Kasumi-1 (cell line): ENCODE measurements around the gene OSTC.

Experiments
- DNase-seq, 2 experiments: peaks; one replicate each; lab custom pipeline; 2025; lab: John Stamatoyannopoulos, UW

Gene OSTC

DNA sequence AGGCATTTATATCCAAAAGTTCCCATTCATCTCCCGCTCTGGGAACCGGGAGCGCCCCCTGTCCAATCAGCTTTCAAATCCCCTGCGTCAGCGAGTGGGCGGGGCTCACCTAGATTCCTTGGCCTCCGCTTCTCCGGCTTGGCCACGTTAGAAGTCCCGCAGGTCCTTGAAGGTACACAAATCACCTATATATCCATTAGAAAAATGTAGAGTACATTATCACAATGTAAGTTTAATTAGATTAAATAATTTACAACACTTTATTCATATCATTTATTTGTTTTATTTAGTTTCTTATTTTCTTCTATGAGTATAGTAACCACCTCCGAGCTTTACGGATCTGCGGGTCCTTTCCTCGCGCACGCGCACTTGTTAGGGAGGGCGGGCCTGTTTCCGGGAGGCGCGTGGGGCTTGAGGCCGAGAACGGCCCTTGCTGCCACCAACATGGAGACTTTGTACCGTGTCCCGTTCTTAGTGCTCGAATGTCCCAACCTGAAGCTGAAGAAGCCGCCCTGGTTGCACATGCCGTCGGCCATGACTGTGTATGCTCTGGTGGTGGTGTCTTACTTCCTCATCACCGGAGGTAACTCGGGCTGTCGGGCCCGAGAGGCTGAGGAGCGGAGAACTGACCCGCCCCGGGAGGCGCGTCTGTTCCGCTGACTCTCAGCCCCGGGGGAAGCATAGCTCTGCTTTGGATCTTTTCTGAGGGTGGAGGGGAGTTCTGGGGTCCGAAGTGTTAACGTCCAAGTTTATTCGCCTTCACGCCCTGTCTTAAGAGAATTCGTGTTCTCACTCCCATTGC, at the start of gene OSTC:
TSS of gene OSTC (plus strand) at position 388 of the 802 bp plus-strand sequence. CDS start at position 445, 57 bp downstream.
- DNase-seq = peak; percentile 92 to 94

GRCh38 chr4:108601106-108601505, 49.3 kb upstream of the OSTC start:
- no peak for DNase-seq

DNA sequence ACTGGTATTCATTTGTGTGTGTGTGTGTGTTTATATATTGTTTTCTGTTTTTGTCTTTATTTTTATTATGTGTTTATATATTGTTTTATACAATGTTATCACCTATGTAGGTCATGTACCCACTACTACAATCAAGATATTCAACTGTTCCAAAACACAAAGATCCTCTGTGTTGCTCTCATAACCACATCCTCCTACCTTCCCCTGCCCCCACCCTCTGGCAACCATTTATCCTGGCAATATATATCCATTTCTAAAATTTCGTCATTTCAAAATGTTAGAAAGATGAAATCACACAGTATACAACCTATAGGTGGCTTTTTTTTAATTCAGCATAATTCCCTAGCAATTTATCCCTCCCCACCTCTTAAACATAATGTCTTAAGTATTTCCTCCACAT, 48.9 kb upstream of the OSTC start:
- no peak for DNase-seq

DNA sequence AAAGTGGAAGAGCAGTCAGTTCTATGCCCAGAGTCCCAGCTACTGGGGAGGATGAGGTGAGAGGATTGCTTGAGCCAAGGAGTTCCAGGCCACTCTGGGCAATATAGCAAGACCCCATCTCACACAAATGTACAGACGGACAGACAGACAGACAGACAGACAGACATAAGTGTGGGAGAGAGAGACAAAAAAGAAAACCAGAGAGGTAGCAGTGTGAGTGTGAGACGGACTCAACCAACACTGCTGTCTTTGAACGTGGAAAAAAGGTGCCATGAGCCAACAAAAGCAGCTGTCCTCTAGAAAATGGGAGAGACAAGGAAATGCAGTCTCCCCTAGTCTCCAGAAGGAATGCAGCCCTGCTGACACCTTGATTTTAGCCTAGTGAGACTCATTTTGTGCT, 48.2 kb upstream of the OSTC start:
- DNase-seq = no peak

GRCh38 chr4:108607079-108607815, 43.2 kb upstream of the OSTC start:
- no peak for DNase-seq

DNA sequence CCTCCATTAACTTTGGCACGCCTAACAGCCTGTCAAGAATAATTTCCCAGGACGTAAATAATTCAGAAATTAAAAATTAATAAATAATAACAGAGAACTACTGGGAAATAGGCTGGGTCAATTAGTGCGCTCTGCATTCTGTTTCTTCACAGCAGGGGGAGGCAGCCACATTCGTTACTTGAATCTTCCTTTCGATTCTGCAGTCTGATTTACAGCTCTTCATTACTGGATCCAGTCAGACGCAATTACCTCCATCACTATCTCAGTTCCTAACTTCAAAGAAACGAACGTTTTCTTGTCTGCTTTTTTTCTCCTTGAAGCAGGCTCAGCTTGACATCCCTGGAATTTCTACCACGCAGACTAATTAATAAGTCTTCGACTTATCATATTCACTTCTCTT, 39.0 kb upstream of the OSTC start:
- DNase-seq = no peak

- DNase-seq = no peak
These were observed 38.0 kb upstream of the OSTC start for GRCh38 chr4:108612365-108612764.

DNA sequence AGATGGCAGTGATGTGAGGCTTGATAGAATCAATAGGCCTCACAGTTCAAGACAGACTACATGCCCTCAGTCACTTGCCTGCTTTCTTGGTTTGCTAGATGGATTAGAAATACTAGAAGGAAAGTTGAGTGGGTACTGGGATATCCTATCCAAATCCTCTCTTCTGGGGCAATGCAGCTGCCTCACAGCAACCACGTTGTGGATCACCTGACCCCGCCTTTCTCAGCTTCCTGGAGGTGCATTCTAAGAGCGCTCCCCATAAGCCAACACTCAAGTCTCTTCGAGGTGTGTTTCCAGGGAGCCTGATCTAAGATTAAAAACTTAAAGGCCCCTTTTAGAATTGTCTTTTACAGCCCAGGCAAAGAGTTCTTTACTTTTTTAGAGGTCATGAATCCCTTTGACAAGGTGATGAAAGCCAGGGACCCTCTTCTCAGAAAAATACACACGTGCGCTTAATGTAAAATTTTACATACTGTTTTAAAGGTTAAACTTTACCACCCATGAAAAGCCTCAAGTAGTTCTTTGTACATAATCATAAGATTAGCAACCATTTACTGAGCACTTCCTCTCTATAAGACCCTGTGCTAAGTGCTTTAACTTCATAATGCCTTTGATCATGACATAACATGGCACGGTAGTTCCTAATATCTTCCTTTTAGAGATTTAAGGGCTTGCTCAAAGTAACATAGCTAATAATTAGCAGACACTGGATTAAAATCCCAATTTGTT, 30.9 kb upstream of the OSTC start:
- DNase-seq = peak in 1 of 2 experiments; percentile 31

GRCh38 chr4:108620101-108620932, 30.1 kb upstream of the OSTC start, which contains the start of gene RPL34:
Gene RPL34 (plus strand): TSS chr4:108620576. CDS start chr4:108621960, 1,384 bp downstream.
- DNase-seq = peak; percentile 97 to 98

GRCh38 chr4:108620933-108621905, 29.2 kb upstream of the OSTC start:
- no peak for DNase-seq

- DNase-seq = no peak
These were observed 28.4 kb upstream of the OSTC start for GRCh38 chr4:108622022-108622421.

DNA sequence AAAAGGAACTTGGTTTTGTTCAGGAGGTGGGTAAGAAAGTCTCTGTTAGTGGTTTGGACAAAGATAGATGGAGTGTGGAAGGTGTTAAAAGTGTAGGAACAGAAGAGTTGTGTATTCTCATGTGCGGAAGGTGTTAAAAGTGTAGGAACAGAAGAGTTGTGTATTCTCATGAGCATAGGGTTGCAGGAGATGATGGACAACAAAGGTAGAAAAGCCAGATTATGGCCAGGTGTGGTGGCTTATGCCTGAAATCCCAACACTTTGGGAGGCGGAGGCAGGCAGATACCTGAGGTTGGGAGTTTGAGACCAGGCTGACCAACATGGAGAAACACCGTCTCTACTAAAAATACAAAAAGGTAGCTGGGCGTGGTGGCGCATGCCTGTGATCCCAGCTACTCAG, 27.6 kb upstream of the OSTC start:
- DNase-seq = no peak

DNA sequence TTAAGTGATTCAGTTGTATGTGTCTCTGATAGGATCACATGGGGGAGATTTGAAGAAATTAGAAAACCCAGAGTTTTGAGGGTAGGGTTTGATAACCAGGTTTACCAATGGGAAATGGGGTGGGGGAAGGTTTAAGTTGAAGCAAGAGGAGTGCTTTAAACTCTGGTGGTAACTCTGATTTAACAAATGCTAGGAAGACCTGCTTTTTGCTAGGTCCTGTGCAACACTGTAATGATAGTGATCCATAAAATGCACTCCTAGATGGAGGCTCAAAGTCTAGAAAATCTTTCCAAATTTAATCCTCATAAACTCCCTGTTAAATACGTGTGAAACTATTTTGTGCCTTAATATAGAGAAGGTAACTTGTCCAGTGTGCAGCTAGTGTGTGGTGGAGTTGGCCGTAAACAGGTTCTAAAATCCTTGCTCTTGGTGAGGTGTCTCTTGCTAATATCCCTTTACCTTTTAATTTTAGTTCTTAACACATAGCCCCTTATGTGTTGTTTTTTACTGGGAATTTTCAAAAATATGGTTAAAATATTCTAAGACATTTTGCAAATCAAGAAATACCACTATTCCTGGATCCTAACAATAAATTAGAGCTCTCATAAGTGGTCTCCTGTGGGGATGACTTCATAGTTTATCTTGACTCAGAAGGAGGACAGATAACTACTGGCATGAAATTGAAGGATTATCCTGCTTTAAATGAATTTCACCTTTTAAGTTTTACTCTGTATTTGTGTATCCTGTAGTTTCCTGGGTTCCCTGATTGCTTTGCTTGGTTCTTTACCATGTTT, 25.9 kb upstream of the OSTC start:
- DNase-seq = no peak

DNA sequence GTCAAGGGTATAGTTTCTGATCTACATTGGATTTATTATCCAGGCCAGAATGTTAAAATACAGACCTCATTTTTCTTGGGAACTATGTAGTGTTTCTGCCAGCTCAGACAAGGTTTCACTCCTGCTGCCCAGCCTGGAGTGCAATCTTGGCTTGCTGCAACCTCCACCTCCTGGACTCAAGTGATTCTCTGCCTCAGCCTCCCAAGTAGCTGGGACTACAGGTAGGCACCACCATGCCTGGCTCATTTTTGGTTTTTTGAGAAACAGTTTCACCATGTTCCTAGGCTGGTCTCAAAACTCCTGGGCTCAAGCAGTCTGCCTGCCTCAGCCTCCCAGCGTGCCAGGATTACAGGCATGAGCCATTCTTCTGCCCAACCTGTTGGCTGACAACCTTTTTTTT, 24.3 kb upstream of the OSTC start:
- DNase-seq = no peak

DNA sequence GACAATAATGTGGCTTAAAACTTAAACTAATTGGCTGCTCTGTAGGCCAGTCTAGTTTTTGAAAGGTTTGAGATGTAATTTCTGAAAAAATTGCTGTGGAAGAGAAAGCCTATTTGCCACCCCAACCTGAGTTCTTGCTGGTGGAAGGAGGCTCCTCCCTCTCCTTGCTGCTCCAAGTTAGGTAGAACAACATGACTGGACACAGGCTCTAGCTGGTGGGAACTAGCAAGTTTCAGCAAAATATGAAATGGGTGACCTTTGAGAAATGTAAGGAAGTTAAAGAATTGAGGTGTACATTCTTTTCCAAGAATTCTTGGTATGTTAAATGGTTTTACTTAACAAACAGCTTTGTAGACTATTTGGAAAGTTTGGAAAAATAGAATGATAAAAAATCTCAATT, 22.0 kb upstream of the OSTC start:
- no peak for DNase-seq

DNA sequence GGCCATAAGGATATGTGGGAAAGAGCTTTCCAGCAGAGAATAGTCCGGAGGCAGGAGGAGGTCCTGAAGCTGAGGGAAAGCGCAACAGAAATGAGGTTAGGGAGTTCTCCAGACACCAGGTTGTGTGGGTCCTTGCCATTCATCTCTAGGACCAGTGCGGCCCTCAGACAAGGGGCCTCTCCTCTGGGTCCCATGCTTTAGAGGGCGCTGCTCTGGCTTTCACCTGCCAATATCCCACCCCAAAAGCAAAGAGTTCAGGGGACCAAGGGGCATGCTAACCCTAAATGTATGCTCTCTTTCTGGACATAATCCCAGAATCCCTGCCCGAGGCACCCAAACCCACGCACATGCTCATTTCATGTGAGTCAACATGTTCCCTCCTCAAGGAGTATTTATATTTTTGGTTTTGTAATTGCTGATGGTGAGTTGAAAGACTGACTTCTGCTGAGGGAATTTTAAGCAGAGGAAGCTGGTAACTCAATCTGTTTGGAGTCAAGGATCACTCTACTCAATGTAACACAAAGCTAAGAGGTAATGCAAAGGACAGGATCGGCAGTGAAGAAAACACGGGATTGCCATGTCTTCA, 15.2 kb upstream of the OSTC start:
- no peak for DNase-seq

GRCh38 chr4:108636246-108636645, 14.2 kb upstream of the OSTC start:
- no peak for DNase-seq

- peak in 1 of 2 experiments; percentile 14 for DNase-seq
These were observed 12.5 kb upstream of the OSTC start for GRCh38 chr4:108637856-108638255.

- DNase-seq = no peak
These were observed 6.2 kb upstream of the OSTC start for GRCh38 chr4:108644237-108644636.
